Activated naive CD4-positive, alpha-beta T cell treated with anti-CD3 and anti-CD28 coated beads, Interleukin-2, amount 50 U/mL, for 16 hours (primary cell): ENCODE data around the gene DNAAF8.

Experiments used
- DNase-seq: peaks from one replicate; pipeline ENCODE4 v3.0.0-alpha.2; 2020

DNAAF8 gene

GRCh38 chr16:4695473-4696171 is 38.7 kb upstream of the DNAAF8 start:
- DNase-seq, result no peak

GRCh38 chr16:4696172-4696904 is 38.0 kb upstream of the DNAAF8 start:
- DNase-seq, result no peak

GRCh38 chr16:4696905-4697847 is 37.2 kb upstream of the DNAAF8 start:
- DNase-seq, result no peak

GRCh38 chr16:4697848-4698291 is 36.5 kb upstream of the DNAAF8 start:
- no peak for DNase-seq

GRCh38 chr16:4698321-4699045 is 35.9 kb upstream of the DNAAF8 start:
- DNase-seq, result no peak

- no peak for DNase-seq
These were observed 35.2 kb upstream of the DNAAF8 start for GRCh38 chr16:4699046-4699556.

- no peak for DNase-seq
These were observed 33.8 kb upstream of the DNAAF8 start for GRCh38 chr16:4700380-4700996.

- no peak for DNase-seq
These were observed 33.2 kb upstream of the DNAAF8 start for GRCh38 chr16:4700997-4701743.

GRCh38 chr16:4701791-4702465 is 32.4 kb upstream of the DNAAF8 start:
- no peak for DNase-seq

- no peak for DNase-seq
These were observed 31.9 kb upstream of the DNAAF8 start for GRCh38 chr16:4702466-4702808.

GRCh38 chr16:4703906-4704305 is 30.4 kb upstream of the DNAAF8 start:
- no peak for DNase-seq

- no peak for DNase-seq
These were observed 29.8 kb upstream of the DNAAF8 start for GRCh38 chr16:4704491-4704890.

GRCh38 chr16:4704913-4705312 is 29.4 kb upstream of the DNAAF8 start:
- DNase-seq, result no peak

- DNase-seq, result no peak
These were observed 27.5 kb upstream of the DNAAF8 start for GRCh38 chr16:4706871-4707270.

GRCh38 chr16:4709481-4709880 is 24.9 kb upstream of the DNAAF8 start:
- no peak for DNase-seq

- DNase-seq, result no peak
These were observed 20.5 kb upstream of the DNAAF8 start for GRCh38 chr16:4713663-4714501.

GRCh38 chr16:4714996-4715395 is 19.3 kb upstream of the DNAAF8 start:
- no peak for DNase-seq

- DNase-seq, result no peak
These were observed 15.9 kb upstream of the DNAAF8 start for GRCh38 chr16:4718466-4718865.

GRCh38 chr16:4723071-4723767 is 11.1 kb upstream of the DNAAF8 start:
- no peak for DNase-seq
